GM18868 (cell line): ENCODE data around the gene MBD2.
A peak's percentile ranks its signal among the peaks of the same experiment; 100 is the strongest.
"Not testable (repeated sequence)": the region's sequence is repeated elsewhere in the genome, so short reads cannot be mapped to it uniquely, and the experiment has no call there.

ENCODE experiments used
- ATAC-seq: cut with Tn5 transposase; IDR thresholded peaks from one replicate; pipeline ENCODE4 v1.9.1; 2021; ENCODE audit warnings: mild to moderate bottlenecking, moderate library complexity; ENCODE audit not compliant: unreplicated experiment

MBD2 gene

GRCh38 chr18:54224379-54225014 lies at the start of gene MBD2:
MBD2 (minus strand) TSS chr18:54224669; CDS start chr18:54224559, 110 bp downstream.
- ATAC-seq, result peak; percentile 85

- peak; percentile 39 for ATAC-seq
These were observed 45.7 kb upstream of the MBD2 start for GRCh38 chr18:54269893-54270844.

GRCh38 chr18:54268751-54269150 lies 44.3 kb upstream of the MBD2 start:
- ATAC-seq, result no peak

- no peak for ATAC-seq
These were observed 43.2 kb upstream of the MBD2 start for GRCh38 chr18:54267701-54268100.

GRCh38 chr18:54263904-54264336 lies 39.5 kb upstream of the MBD2 start:
- ATAC-seq, result peak; percentile 81

- ATAC-seq, result peak; percentile 77
These were observed 37.4 kb upstream of the MBD2 start for GRCh38 chr18:54261894-54262293.

- ATAC-seq, result peak; percentile 17
These were observed 36.1 kb upstream of the MBD2 start for GRCh38 chr18:54260396-54261072.

GRCh38 chr18:54257818-54258217 lies 33.3 kb upstream of the MBD2 start:
- not testable (repeated sequence) for ATAC-seq

- no peak for ATAC-seq
These were observed 32.5 kb upstream of the MBD2 start for GRCh38 chr18:54257015-54257414.

- ATAC-seq, result no peak
These were observed 30.7 kb upstream of the MBD2 start for GRCh38 chr18:54255141-54255540.

GRCh38 chr18:54254265-54254758 lies 29.8 kb upstream of the MBD2 start:
- no peak for ATAC-seq

GRCh38 chr18:54251606-54252390 lies 27.3 kb upstream of the MBD2 start:
- ATAC-seq, result no peak

GRCh38 chr18:54250846-54251261 lies 26.4 kb upstream of the MBD2 start:
- ATAC-seq, result peak; percentile 82

GRCh38 chr18:54247511-54248175 lies 23.2 kb upstream of the MBD2 start:
- no peak for ATAC-seq

- no peak for ATAC-seq
These were observed 17.9 kb upstream of the MBD2 start for GRCh38 chr18:54242327-54242726.

GRCh38 chr18:54241483-54241882 lies 17.0 kb upstream of the MBD2 start:
- ATAC-seq, result no peak

GRCh38 chr18:54240629-54241107 lies 16.2 kb upstream of the MBD2 start:
- ATAC-seq, result no peak

- ATAC-seq, result no peak
These were observed 15.1 kb upstream of the MBD2 start for GRCh38 chr18:54239601-54240000.

GRCh38 chr18:54239091-54239490 lies 14.6 kb upstream of the MBD2 start:
- ATAC-seq, result no peak
